SH-SY5Y (cell line): ENCODE results near the gene DHCR7.

Experiments
- GATA2 ChIP-seq: IDR thresholded peaks from 2 replicates; pipeline ENCODE4 v1.6.1; 2011; ENCODE audit warnings: mild to moderate bottlenecking, low read depth, low read length
- GATA3 ChIP-seq: IDR thresholded peaks from 2 replicates; pipeline ENCODE4 v1.6.1; 2011; ENCODE audit warnings: low read depth, mild to moderate bottlenecking, low read length, moderate library complexity

DNA sequence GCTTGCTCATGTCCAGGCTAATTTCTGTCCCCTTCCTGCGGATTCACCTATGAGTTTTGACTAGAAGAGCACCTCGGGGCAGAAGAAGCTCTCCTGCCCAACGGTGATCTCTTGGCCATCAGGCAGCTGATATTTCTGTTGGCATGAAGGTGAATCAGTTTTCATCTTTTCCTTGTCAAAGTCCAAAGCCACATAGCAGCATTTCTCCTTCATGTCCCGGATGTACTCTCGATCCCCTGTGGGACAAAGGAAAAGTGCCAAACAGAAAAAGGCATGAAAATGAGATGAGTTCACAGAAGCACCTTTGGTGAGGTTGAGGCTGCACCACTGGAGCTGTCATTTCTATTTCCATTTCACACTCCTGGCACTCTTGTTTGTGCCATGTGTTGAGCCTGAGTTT lies 56.8 kb downstream of the DHCR7 start:
- TF ChIP-seq GATA2: no peak
- TF ChIP-seq GATA3: no peak
